GM21619 (cell line): ENCODE results near the gene HPS1.

ENCODE experiments used
- ATAC-seq: cut with Tn5 transposase; IDR thresholded peaks from one replicate; pipeline ENCODE4 v1.9.1; 2021; ENCODE audit not compliant: unreplicated experiment

HPS1 gene

DNA sequence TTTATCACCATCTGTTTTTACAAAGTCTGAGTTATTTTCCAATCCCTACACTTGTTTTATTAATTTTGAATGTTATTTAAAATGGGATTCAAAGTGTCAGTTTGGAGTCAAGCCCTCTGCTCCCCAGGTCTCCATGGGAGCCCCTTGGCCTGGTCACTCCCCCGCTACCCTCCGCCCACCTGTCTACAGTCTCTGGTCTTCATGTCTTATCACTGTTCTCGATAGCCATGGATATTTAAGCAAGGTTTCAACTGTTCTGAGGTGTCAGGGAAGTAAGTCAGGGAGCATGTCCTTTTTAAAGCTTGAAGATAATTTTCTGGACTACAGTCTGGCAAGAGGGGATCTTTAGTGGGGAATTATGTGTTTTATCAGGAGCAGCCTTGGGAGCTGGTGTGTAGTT, 19.1 kb upstream of the HPS1 start:
- no peak for ATAC-seq

DNA sequence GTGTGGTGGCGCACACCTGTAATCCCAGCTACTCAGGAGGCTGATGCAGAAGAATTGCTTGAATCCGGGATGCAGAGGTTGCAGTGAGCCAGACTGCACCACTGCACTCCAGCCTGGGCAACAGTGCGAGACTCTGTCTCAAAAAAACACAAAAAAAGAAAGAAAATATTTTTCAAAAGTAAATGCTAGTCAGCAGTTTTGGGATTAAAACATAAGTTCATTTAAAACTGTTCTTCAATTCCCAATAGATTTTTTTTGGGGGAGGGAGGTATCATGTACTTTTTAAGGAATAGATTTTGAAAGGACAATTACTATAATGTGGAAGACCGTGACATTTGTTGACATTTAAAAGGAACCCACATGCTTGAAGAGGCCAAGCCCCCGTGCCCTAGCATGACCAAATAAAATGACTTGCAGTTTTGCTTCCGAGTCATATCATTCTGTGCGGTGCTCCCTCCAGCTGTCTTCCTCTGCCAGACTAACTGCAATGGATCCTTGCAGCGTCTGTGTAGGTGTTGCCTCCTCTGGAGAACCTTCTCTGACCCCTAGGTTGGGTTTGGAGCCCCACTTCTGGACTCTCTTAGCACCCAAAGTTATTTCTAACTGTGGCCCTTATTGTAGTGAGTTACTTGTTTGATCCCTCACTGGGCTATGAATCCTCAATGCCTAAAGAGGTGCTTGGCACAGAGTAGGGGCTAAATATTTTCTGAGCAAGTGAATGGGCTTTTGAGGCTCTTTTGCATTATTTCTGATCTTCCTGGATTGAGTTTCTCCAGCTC, 17.4 kb upstream of the HPS1 start:
- ATAC-seq = no peak

DNA sequence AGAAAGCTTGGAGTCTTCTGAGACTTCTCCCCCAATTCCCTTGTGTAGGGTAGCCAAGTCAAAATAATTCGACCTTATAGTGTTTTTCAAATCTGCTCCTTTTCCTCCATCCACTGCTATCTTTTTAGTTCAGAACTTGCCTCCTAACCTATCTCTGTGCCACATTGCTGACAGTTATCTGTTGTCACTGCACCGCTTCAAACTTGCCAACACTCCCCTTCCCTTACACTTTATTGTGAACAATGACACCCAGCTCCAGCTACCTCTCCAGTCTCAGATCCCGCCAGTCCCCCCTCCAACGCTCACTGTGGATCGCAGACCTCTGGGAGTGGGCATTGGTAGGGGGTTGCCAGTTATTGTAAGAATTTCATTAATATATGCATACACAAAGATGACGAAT, 16.3 kb upstream of the HPS1 start:
- ATAC-seq = no peak

DNA sequence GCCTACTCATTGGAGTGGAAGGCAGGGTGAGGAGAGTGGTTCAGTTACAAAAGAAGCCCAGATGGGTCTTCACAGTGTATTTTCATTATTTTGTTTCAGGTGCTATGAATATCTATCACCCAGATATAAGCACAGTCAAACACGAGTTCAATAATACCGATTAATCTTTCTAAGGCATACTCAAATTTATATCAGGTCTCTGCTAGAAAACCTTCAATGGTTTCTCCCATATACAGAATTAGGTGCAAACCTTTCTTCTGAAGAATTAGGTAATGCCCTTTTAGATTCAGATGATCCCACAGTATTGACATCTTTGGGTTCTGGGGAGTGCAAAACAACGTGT, 14.7 kb upstream of the HPS1 start:
- no peak for ATAC-seq

DNA sequence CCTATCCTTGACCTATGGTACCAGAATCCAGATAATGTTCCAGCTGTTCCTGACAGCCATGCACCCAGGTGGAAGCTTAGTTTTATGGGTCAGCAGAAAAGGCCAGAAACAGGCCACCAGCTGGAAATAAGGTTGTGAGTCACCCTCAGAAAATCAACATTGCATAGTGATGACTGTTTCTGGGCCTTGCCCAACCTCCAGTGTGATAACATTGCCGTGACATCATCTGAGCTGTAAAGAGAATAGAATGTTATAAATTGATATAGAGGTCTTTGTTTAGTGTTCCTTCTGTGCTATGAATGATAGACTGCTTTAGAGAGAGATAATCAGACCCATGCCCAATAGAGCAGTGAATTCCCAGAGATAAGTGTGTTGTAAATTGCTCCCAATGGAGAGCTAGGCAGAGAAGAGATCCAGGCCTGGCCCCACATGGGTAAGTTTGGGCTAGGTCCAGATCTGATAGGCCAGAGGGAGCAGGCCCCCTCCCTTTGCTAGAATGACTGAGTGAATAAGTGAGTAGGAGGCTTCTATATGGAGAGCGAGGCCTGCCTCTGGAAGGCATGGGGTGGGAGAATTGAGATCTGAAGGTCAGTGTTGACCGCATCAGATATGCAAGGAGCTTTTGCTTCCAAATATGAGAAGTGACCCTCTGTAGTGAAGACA, 14.2 kb upstream of the HPS1 start:
- ATAC-seq = no peak

DNA sequence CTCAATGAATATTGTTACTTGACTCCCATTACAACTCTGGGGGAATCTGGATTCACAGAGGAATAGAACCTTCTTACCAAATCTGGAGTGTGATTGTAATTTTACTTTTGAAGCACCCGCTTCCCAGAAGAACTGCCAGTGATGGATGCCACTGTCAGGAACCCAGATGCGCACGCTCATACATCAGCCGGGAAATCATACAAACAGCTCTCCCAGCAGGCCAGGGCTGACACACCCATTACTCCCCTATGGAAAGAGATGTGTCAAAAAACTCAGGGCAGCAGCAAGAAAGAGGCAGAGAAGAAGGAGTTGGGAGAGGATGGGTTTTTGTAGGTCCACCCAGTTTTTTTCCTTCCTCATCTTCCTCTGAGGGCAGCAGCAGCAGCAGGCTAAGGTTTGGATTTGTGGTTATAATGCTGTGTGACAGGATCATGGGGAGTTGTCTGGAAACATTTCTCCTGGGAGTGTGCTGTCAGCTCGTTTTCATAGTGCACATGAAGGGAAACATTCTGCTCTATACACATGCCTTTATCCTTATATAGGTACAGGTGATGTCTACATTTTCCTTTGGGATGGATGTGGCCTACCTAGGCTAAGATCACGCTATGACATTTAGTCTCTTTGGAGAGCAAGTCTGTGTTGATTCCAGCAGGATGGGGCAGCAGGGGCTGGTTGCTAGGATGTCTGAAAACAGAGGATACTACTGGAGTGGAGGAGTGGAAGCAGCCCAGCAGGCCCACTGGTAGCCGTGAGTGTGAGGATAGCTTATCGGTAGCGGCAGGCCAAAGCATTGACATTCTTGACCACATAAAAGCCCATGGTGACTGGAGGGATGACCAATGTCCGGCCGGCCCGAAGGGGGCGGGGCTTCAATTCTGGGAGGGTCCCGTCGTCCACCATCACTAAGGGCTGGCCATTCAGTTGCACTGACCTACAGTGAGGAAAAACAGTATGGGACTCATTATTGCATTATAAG, 12.4 kb upstream of the HPS1 start:
- no peak for ATAC-seq

DNA sequence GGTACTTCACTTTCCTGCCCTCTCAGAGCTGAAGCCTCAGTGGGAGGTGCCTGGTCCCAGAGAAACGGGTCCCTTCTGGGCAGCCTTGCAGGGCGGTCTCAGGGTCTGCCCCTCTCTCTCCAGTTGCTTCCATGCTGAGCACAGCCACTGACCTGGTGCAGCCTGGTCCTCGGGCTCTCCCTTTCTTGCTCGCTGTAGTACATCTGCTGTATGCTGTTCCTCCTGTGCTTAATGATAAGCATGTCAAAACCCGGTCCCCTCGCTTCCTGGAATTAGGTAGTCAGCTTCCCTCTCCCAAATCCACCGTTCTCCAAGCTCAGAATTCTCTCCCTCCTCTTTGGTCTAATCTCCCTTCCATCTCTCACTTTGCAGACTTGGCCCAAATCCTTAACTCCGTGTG, 11.0 kb upstream of the HPS1 start:
- ATAC-seq = no peak

- no peak for ATAC-seq
Measured at GRCh38 chr10:98456686-98457482, 10.1 kb upstream of the HPS1 start.

- no peak for ATAC-seq
Measured at GRCh38 chr10:98456043-98456570, 9.4 kb upstream of the HPS1 start.

DNA sequence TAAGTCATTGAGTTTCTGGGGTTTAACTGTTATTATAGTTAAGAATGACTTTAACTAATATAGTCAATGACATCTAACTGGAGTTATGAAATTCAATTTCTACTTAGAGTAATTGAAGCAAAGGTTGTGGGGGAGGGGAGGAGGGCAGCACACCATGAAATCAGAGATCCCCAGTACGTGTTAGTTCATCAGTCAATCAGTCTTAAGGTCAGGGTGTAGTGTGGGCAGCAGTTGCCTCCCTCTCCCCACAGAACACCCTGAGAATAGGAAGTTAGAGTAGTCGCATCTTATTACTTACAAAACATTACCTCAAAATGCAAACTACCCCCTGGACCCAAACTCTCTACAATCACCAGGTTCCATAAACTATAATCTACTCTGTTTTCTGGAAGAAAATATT, 7.0 kb upstream of the HPS1 start:
- ATAC-seq = no peak

DNA sequence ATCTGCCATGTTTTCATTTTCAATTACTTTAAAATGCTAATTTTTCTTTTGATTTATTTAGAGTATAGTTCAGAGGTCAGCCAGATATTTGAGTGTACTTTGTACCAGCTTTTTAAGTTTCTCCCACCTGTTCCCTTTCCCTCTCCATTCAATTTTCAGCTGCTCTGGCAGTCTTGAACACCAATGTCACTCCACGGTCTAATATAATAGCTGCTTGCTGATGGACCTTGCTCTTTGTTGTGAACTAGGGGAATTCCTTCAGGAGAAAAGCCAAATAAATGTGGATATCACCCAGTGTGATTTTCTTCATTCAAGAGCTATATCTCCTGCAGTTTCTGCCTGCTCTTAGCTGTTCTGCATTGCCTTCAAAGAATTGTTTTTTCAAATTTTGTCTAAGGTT, 3.9 kb upstream of the HPS1 start:
- no peak for ATAC-seq

DNA sequence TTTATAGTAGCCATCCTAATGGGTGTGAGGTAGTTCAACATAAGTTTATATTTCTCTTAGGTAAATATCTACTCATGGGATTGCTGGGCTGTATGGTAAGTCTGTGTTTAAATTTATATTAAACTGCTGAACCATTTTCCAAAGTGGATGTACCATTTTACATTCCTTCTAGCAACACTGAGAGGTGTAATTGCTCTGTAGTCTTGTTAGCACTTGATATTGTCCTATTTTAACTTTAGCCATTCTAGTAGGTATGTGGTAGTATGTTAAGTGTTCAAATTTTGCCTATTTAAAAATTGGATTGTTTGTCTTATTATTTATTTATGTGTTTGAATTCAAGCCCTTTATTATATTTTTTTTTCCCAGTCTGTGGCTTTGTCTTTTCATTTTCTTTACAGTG, 2.6 kb upstream of the HPS1 start:
- no peak for ATAC-seq

- peak; percentile 37 for ATAC-seq
Measured at GRCh38 chr10:98446151-98446660, 529 bp downstream of the HPS1 start.

GRCh38 chr10:98445200-98445812, 1.4 kb downstream of the HPS1 start:
- ATAC-seq = no peak

- no peak for ATAC-seq
Measured at GRCh38 chr10:98444314-98445006, 2.3 kb downstream of the HPS1 start.

GRCh38 chr10:98438715-98439114, 8.0 kb downstream of the HPS1 start:
- no peak for ATAC-seq

DNA sequence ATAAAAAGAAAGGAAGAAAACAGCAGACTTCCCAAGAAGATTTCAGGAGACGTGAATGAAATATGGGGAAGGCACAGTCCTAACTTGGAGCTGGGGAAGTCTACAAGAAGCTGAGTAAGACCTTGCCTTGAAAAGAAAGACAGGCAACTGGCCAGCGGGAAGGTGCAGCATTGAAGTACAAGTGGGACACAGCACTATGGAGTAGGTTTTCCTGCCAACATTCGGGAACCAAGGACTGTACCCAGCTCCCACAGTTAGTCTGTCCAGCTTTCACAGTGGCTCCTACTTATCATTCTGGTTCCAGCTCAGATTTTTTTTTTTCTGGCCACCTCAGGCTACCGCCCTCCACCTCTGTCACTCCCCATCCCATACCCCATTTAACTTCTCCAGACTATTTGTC, 10.0 kb downstream of the HPS1 start:
- ATAC-seq = no peak

DNA sequence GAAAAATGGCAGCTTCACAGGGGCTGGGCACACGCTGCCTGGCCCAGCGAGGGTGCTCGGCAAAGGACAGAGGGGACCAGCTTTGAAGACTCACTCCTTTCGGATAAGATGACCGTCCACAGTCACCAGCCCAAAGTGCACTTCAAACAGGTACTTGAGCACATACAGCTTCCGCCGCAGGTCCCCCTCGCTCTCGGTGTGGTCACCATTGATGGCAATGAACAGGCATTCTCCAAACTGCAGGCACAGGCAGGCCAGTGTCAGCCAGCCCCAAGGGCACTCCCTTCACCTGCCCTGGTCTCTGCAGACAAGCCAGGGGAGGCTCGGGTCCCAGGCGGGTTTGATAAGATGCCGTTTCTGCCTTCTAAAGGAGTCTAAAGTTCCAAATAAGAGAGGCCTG, 11.6 kb downstream of the HPS1 start:
- ATAC-seq = no peak
